ENCODE results near the gene POMGNT2.

DNA sequence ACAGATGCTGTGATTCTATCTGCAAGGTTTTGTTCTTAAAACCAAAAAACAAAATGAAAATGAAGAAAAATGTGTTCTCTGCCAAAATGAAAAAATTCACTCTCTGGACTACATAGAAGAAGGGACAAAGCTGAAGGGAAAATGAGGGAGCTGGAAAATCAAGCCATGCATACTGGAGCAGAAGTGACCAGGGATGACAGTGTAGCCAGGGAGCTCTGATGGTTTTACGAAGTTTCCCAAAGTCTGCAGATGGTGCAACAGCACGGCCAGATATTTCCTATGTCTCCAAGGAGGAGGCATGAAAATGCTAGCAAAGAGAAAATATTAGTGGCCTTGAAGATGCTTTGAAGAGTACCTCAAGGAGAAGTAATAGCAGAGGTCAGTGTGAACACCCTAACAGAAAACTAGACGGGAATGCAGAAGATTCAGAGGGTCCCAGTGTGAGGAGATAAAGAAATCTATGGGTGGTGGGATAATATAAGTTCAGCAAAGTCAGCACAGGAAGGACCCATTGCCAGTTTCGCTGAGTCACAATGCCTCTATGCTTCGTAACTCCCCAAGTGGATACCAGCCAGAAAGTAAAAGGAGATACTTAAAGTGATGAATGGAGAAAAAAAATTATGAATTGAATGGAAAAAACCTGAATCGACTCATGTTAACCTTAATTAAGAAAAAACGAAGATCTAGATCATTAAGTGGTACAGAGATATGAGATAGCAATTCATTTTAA, 39.0 kb upstream of the POMGNT2 start:
- TF ChIP-seq, protein P1, sequence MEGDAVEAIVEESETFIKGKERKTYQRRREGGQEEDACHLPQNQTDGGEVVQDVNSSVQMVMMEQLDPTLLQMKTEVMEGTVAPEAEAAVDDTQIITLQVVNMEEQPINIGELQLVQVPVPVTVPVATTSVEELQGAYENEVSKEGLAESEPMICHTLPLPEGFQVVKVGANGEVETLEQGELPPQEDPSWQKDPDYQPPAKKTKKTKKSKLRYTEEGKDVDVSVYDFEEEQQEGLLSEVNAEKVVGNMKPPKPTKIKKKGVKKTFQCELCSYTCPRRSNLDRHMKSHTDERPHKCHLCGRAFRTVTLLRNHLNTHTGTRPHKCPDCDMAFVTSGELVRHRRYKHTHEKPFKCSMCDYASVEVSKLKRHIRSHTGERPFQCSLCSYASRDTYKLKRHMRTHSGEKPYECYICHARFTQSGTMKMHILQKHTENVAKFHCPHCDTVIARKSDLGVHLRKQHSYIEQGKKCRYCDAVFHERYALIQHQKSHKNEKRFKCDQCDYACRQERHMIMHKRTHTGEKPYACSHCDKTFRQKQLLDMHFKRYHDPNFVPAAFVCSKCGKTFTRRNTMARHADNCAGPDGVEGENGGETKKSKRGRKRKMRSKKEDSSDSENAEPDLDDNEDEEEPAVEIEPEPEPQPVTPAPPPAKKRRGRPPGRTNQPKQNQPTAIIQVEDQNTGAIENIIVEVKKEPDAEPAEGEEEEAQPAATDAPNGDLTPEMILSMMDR (IDR thresholded peaks at IDR 0.05 in 4 of 5, conservative IDR thresholded peaks at IDR 0.05 in 1 of 5), result no peak
- no peak for TF ChIP-seq POLR2A (IDR thresholded peaks at IDR 0.05)

Measured in gastrocnemius medialis (tissue), 4 donors.